Tibial artery (tissue), 4 donors: ENCODE data around the gene PITHD1.
A peak's percentile ranks its signal among the peaks of the same experiment; 100 is the strongest.

Source experiments
- DNase-seq, 2 donors: peaks; one replicate each; pipeline ENCODE4 v3.0.0-alpha.2; 2019
- H3K27ac ChIP-seq, 2 donors: fragments of 200-600 bp; sonication (generic) in 1 of 2; 1 replicate in 1 of 2; 2 replicates in 1 of 2; pipeline ENCODE4 v1.5.1; 2018 to 2019; ENCODE audit warnings: mild to moderate bottlenecking in 1 of 2
- H3K27me3 ChIP-seq, 2 donors: fragments of 200-600 bp; sonication (generic) in 1 of 2; one replicate each; pipeline versions ENCODE4 v1.5.1 to v1.6.0; 2016 to 2019
- H3K36me3 ChIP-seq, 3 donors: fragments of 200-600 bp; sonication (generic) in 2 of 3; one replicate each; pipeline ENCODE4 v1.5.1; 2016 to 2019; ENCODE audit warnings: mild to moderate bottlenecking in 2 of 3
- H3K4me1 ChIP-seq, 4 donors: fragments of 200-600 bp; sonication (generic) in 2 of 4; 1 replicate in 3 of 4; 2 replicates in 1 of 4; pipeline ENCODE4 v1.5.1; 2016 to 2019
- H3K4me3 ChIP-seq, 2 donors: fragments of 200-600 bp; sonication (generic) in 1 of 2; 1 replicate in 1 of 2; 2 replicates in 1 of 2; pipeline ENCODE4 v1.5.1; 2018 to 2019; ENCODE audit warnings: mild to moderate bottlenecking in 2 of 2
- H3K9me3 ChIP-seq, 3 donors: fragments of 200-600 bp; sonication (generic) in 1 of 3; one replicate each; pipeline ENCODE4 v1.5.1; 2016 to 2019
- intact Hi-C: fragments of 100-400 bp; cut with DNase I; formaldehyde crosslinking; loops from one replicate; pipeline ENCODE4 v1.15.0; 2023; ENCODE audit warnings: low total_unique reads
- TF ChIP-seq, protein P1 (sequence below), 2 experiments: fragments of 200-600 bp in 1 of 2; fragments of 450-650 bp in 1 of 2; IDR thresholded peaks; one replicate each; pipeline ENCODE4 v1.5.1; 2017 to 2019; ENCODE audit warnings: antibody characterized with exemption in 2 of 2, mild to moderate bottlenecking in 1 of 2, moderate library complexity in 1 of 2

PITHD1 gene

DNA sequence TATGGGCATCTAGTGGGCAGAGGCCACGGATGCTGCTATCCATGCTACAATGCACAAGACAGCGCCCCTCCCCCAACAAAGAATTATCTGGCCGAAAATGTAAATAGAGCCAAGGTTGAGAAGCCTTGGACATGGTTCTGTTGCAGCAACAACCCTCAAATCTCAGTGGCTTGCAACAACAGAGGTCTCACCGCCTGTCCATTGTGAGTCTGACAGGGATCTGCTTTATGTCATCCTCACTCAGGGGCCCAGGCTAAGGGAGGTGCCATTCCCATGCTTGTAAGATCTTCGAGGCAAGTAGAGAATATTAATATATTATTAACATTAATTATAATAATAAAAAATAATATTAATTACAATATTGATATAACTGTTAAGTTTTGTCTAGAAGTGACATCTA is 9.5 kb upstream of the PITHD1 start:
- Histone ChIP-seq H3K4me3 (no peak overlapping the region), H3K9me3 (no peaks in the 10 kb centered on the region), H3K27ac (no peak overlapping the region), H3K4me1 (peaks cover 0 to 5% (median 0%) of the 10 kb centered on the region in 4 donors), H3K36me3 (peaks cover 9 to 49% (median 34%) of the 10 kb centered on the region in 3 donors), H3K27me3 (no peaks in the 10 kb centered on the region)
- TF ChIP-seq, protein P1, sequence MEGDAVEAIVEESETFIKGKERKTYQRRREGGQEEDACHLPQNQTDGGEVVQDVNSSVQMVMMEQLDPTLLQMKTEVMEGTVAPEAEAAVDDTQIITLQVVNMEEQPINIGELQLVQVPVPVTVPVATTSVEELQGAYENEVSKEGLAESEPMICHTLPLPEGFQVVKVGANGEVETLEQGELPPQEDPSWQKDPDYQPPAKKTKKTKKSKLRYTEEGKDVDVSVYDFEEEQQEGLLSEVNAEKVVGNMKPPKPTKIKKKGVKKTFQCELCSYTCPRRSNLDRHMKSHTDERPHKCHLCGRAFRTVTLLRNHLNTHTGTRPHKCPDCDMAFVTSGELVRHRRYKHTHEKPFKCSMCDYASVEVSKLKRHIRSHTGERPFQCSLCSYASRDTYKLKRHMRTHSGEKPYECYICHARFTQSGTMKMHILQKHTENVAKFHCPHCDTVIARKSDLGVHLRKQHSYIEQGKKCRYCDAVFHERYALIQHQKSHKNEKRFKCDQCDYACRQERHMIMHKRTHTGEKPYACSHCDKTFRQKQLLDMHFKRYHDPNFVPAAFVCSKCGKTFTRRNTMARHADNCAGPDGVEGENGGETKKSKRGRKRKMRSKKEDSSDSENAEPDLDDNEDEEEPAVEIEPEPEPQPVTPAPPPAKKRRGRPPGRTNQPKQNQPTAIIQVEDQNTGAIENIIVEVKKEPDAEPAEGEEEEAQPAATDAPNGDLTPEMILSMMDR (IDR thresholded peaks at IDR 0.05) = no peak
- intact Hi-C loops = no loop called here
- DNase-seq = no peak

DNA sequence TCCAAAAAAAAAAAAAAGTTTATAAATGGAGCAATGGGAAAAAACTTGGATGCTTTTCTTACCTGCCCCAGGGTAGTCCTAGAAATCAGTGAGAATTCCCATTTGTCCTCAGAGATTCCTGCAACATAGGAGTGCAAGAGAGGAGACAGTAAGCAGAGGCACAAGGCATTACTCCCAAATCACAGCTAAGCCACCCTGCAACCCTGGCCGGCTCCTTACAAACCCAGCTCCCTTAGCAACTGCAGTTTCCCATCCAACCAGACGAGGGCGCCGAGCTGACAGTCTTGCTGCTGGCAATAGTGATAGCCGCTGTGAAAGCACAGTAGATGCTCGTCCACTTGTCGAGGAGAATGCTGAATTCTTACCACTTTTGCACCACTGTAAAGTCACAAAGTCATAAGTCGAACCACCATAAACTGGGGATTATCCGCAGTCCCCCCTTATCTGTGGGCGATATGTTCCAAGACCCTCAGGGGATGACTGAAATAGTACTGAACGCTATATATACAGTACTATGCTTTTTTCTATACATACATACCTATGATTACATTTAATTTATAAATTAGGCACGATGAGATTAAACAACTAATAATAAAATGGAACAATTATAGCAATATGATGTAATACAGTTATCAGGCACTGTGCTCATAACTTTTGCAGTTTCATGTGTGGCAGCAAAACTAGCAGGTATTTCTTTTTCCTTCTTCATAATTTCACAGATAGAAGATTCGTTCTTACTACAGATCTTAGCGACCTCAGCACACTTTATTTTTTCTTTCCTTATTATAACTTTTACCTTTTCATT is 6.0 kb upstream of the PITHD1 start:
- Histone ChIP-seq H3K4me1 (peaks cover 0 to 7% (median 2%) of the 10 kb centered on the region in 4 donors), H3K36me3 (peaks cover 0 to 24% (median 13%) of the 10 kb centered on the region in 3 donors), H3K27me3 (no peaks in the 10 kb centered on the region), H3K9me3 (no peaks in the 10 kb centered on the region), H3K4me3 (no peak overlapping the region), H3K27ac (no peak overlapping the region)
- intact Hi-C loops = no loop called here
- peak; percentile 89 to 90 for DNase-seq
- TF ChIP-seq, protein P1 (IDR thresholded peaks at IDR 0.05) = peak; percentile 86 to 94

DNA sequence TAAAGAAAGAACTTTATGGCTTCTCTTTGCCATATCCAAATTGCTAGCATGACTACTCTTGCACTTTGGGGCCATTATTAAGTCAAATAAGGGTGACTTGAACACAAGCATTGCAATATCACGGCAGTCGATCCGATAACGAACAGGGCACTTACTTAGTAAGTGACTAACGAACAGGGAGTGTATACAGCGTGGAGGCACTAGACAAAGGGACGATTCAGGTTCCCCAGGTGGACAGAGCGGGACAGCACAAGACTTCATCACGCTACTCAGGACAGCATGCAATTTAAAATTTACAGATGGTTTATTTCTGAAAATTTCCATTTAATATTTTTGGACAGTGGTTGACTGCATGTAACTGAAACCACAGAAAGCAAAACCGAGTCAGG is 5.4 kb upstream of the PITHD1 start:
- intact Hi-C loops = no loop called here
- Histone ChIP-seq H3K36me3 (peaks cover 0 to 19% (median 13%) of the 10 kb centered on the region in 3 donors), H3K27me3 (no peaks in the 10 kb centered on the region), H3K27ac (no peak overlapping the region), H3K9me3 (no peaks in the 10 kb centered on the region), H3K4me3 (no peak overlapping the region), H3K4me1 (peaks cover 0 to 11% (median 6%) of the 10 kb centered on the region in 4 donors)
- DNase-seq = no peak
- TF ChIP-seq, protein P1 (IDR thresholded peaks at IDR 0.05) = no peak

DNA sequence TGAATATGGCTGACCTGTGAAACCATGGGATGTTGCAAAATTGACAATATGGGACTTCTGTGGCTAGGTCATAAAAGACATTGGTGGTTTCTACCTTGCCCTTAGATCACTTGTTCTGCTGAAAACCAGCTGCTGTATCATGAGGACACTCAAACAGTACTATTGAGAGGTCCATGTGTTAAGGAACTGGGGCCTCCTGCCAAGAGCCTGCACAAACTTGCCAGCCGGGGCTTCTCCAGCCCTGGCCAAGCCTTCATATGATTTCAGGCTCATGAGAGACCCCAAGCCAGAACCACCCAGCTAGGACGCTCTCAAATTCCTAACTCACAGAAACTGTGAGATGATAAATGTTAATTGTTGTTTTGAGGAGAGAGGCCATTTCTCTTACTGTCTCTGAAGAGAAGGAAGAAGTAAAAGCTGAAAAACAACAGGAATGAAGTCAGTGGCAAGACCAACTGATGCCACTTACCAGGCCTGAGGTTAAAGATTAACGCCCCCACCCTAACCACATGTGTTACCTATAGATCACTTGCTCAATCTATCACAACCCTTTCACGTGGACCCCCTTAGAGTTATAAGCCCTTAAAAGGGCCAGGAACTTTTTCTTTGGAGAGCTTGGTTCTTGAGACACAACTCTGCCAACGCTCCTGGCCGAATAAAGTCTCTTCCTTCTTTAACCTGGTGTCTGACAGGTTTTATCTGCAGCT is 3.9 kb upstream of the PITHD1 start:
- Histone ChIP-seq H3K27ac (no peak overlapping the region), H3K4me3 (no peak overlapping the region), H3K9me3 (no peaks in the 10 kb centered on the region), H3K27me3 (no peaks in the 10 kb centered on the region), H3K36me3 (peaks cover 0 to 17% (median 13%) of the 10 kb centered on the region in 3 donors), H3K4me1 (peaks cover 0 to 18% (median 12%) of the 10 kb centered on the region in 4 donors)
- intact Hi-C loops = no loop called here
- TF ChIP-seq, protein P1 (IDR thresholded peaks at IDR 0.05) = no peak
- DNase-seq = no peak

DNA sequence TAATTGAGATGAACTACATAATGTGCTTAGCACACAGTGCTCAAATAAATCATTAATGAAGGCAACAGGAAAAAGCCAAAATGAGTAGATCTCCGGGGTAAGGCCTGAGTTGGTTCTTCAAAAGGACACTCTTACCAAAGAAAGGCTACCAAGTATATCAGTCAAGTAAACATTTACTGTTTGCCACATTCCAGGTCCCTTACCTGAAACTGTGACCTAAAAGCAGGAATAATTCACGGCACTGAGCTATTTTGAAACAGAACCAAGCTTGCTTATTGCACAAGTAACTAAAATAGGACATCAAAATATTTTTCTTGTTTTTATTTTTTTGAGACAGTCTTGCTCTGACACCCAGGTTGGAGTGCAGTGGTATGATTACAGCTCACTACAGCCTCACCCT is 2.0 kb upstream of the PITHD1 start:
- H3K36me3 ChIP-seq = peaks cover 0 to 17% (median 16%) of the 10 kb centered on the region in 3 donors
- TF ChIP-seq, protein P1 (IDR thresholded peaks at IDR 0.05) = no peak
- H3K27me3 ChIP-seq = no peaks in the 10 kb centered on the region
- H3K4me3 ChIP-seq = no peak overlapping the region
- H3K27ac ChIP-seq = no peak overlapping the region
- H3K4me1 ChIP-seq = peaks cover 0 to 28% (median 18%) of the 10 kb centered on the region in 4 donors
- no peaks in the 10 kb centered on the region for H3K9me3 ChIP-seq
- DNase-seq = no peak
- intact Hi-C loops = loop anchor here (5.0 kb wide), 1 partner anchor 141 kb away; no protein-coding TSS in a partner anchor
